PC-3 (cell line): ENCODE measurements around the gene TUSC2. TPM values are rescaled to one million over a fixed set of nuclear protein-coding genes. Genes with fewer than 3 reads are reported as not detected.

Experiments
- ATAC-seq: fragments of 200-7000 bp; cut with Tn5 transposase; 2 replicates; pipeline ENCODE4 v1.9.1; 2020; ENCODE audit warnings: mild to moderate bottlenecking, moderate library complexity
- BruUV-seq: library from RNA; stranded (reverse); fragments of 400-500 nt; replicated peaks from 2 replicates; lab custom pipeline; 2021; lab: Mats Ljungman, UMichigan
- CTCF ChIA-PET: fragments of 300-600 bp; sonication (Branson Sonifier 250); formaldehyde crosslinking; loops from one replicate; lab custom pipeline; 2022; ENCODE audit warnings: antibody characterized with exemption; lab: Charles Lee
- POLR2A ChIA-PET: fragments of 300-600 bp; sonication (Branson Sonifier 250); formaldehyde crosslinking; loops from one replicate; lab custom pipeline; 2022; ENCODE audit warnings: antibody characterized with exemption; ENCODE audit not compliant: unreplicated experiment; lab: Charles Lee
- DNase-seq: peaks from one replicate; pipeline ENCODE4 v3.0.0-alpha.2; 2015
- H2AFZ ChIP-seq: fragments of 300-600 bp; sonication (generic); 2 replicates; pipeline ENCODE4 v1.6.0; 2016; ENCODE audit warnings: antibody characterized with exemption, low read length
- H3F3A ChIP-seq: fragments of 300-600 bp; sonication (generic); one replicate; pipeline ENCODE4 v1.6.0; 2017; ENCODE audit warnings: antibody characterized with exemption, low read length, control low read depth, mild to moderate bottlenecking; ENCODE audit not compliant: unreplicated experiment
- H3K27ac ChIP-seq: fragments of 300-600 bp; sonication (generic); 2 replicates; pipeline ENCODE4 v1.5.1; 2016; ENCODE audit warnings: mild to moderate bottlenecking, low read length
- H3K27me3 ChIP-seq: fragments of 300-600 bp; sonication (generic); 2 replicates; pipeline ENCODE4 v1.6.1; 2016; ENCODE audit warnings: low read length, mixed read lengths
- H3K36me3 ChIP-seq: fragments of 300-600 bp; sonication (generic); 2 replicates; pipeline ENCODE4 v1.6.1; 2016; ENCODE audit warnings: low read depth, mixed run types, low read length, mixed read lengths
- H3K4me1 ChIP-seq: fragments of 300-600 bp; sonication (generic); 2 replicates; pipeline ENCODE4 v1.5.1; 2016; ENCODE audit warnings: low read length; ENCODE audit not compliant: insufficient read depth
- H3K4me2 ChIP-seq: fragments of 300-600 bp; sonication (generic); 2 replicates; pipeline ENCODE4 v1.6.0; 2016; ENCODE audit warnings: low read length
- H3K4me3 ChIP-seq: fragments of 300-600 bp; sonication (generic); 2 replicates; pipeline ENCODE4 v1.5.1; 2016; ENCODE audit warnings: mild to moderate bottlenecking, low read length, mixed read lengths
- H3K79me2 ChIP-seq: fragments of 300-600 bp; sonication (generic); 2 replicates; pipeline ENCODE4 v1.6.1; 2017; ENCODE audit warnings: low read length, mixed read lengths
- H3K9ac ChIP-seq: fragments of 300-600 bp; sonication (generic); 2 replicates; pipeline ENCODE4 v1.6.0; 2016; ENCODE audit warnings: mild to moderate bottlenecking, low read length
- H3K9me2 ChIP-seq: fragments of 300-600 bp; sonication (generic); replicated peaks from 2 replicates; pipeline ENCODE4 v1.6.1; 2016; ENCODE audit warnings: mixed run types, low read length, mixed read lengths
- H3K9me3 ChIP-seq: fragments of 300-600 bp; sonication (generic); 2 replicates; pipeline ENCODE4 v1.6.1; 2016; ENCODE audit warnings: low read length, mixed read lengths
- H4K20me1 ChIP-seq: fragments of 300-600 bp; sonication (generic); 2 replicates; pipeline ENCODE4 v1.6.1; 2016; ENCODE audit warnings: low read length, mixed read lengths
- CTCF ChIP-seq: fragments of 300-600 bp; sonication (generic); conservative IDR thresholded peaks from 2 replicates; pipeline ENCODE4 v1.5.1; 2017; ENCODE audit warnings: antibody characterized with exemption, low read depth, mild to moderate bottlenecking, low read length
- EZH2 ChIP-seq: fragments of 300-600 bp; sonication (generic); IDR thresholded peaks from one replicate; pipeline ENCODE4 v1.6.1; 2017; ENCODE audit warnings: antibody characterized with exemption, mild to moderate bottlenecking, low read length; ENCODE audit not compliant: unreplicated experiment
- EZH2phosphoT487 ChIP-seq: fragments of 300-600 bp; sonication (generic); IDR thresholded peaks from 2 replicates; pipeline ENCODE4 v1.6.1; 2018; ENCODE audit warnings: mild to moderate bottlenecking, antibody characterized with exemption, low read length, borderline replicate concordance
- intact Hi-C: fragments of 100-400 bp; cut with micrococcal nuclease; formaldehyde crosslinking; loops from 2 replicates; pipeline ENCODE4 v1.9.0; 2023
- total RNA-seq: library from RNA; depleted of rRNA; stranded (reverse); fragments of >200 nt; gene quantifications from 2 replicates; pipeline ENCODE4 v1.2.3, GENCODE V29; 2014

The TUSC2 gene
- total RNA-seq, 1 experiment from 2014 or later = 143 TPM

- H3K79me2 ChIP-seq = peaks cover 32% of the 10 kb centered on the region
- no peaks in the 10 kb centered on the region for H3K9me2 ChIP-seq
- CTCF ChIA-PET = no interaction called here
- peak overlapping the region; percentile 100 for H3K4me2 ChIP-seq
- H3K27ac ChIP-seq = no peak overlapping the region
- H3K4me3 ChIP-seq = no peak overlapping the region; the same call in 1 of the 2 replicates
- no peaks in the 10 kb centered on the region for H3K27me3 ChIP-seq
- H3K9me3 ChIP-seq = no peaks in the 10 kb centered on the region
- H3K9ac ChIP-seq = no peak overlapping the region
- DNase-seq = no peak
- H3F3A ChIP-seq = peaks cover 4% of the 10 kb centered on the region
- no peak overlapping the region for H2AFZ ChIP-seq
- TF ChIP-seq EZH2 = no peak
- POLR2A ChIA-PET = no interaction called here
- peaks cover 6% of the 10 kb centered on the region for H3K4me1 ChIP-seq
- ATAC-seq = no peak
- H4K20me1 ChIP-seq = no peaks in the 10 kb centered on the region
- intact Hi-C loops = no loop called here
- peaks cover 35% of the 10 kb centered on the region for H3K36me3 ChIP-seq
- no TSS peak for BruUV-seq
Measured at GRCh38 chr3:50290161-50290641, 37.8 kb downstream of the TUSC2 start.

GRCh38 chr3:50289130-50289529 lies 38.9 kb downstream of the TUSC2 start:
- H3K9me2 ChIP-seq = no peaks in the 10 kb centered on the region
- peaks cover 32% of the 10 kb centered on the region for H3K79me2 ChIP-seq
- no peak overlapping the region for H3K4me2 ChIP-seq
- TF ChIP-seq CTCF (no peak), EZH2 (no peak), EZH2phosphoT487 (no peak)
- DNase-seq (no peak), ATAC-seq (no peak)
- H3K9me3 ChIP-seq = no peaks in the 10 kb centered on the region
- no TSS peak for BruUV-seq
- H2AFZ ChIP-seq = no peak overlapping the region
- H4K20me1 ChIP-seq = no peaks in the 10 kb centered on the region
- peaks cover 35% of the 10 kb centered on the region for H3K36me3 ChIP-seq
- H3K9ac ChIP-seq = no peak overlapping the region
- intact Hi-C loops = no loop called here
- no peak overlapping the region for H3K27ac ChIP-seq
- POLR2A ChIA-PET = interaction anchor here (0.6 kb wide), 1 partner anchor 10 kb away, joined by 3 read pairs; no protein-coding TSS in a partner anchor
- peaks cover 4% of the 10 kb centered on the region for H3F3A ChIP-seq
- no peak overlapping the region for H3K4me3 ChIP-seq
- no peaks in the 10 kb centered on the region for H3K27me3 ChIP-seq
- peaks cover 6% of the 10 kb centered on the region for H3K4me1 ChIP-seq
- CTCF ChIA-PET = no interaction called here

- no peak for ATAC-seq
- Histone ChIP-seq H2AFZ (no peak overlapping the region), H3K27ac (no peak overlapping the region), H3K4me2 (no peak overlapping the region), H3K36me3 (peaks cover 35% of the 10 kb centered on the region), H4K20me1 (no peaks in the 10 kb centered on the region), H3K9ac (no peak overlapping the region), H3K79me2 (peaks cover 32% of the 10 kb centered on the region), H3K27me3 (no peaks in the 10 kb centered on the region), H3K4me1 (peaks cover 6% of the 10 kb centered on the region), H3K9me3 (no peaks in the 10 kb centered on the region), H3K4me3 (no peak overlapping the region), H3F3A (peaks cover 4% of the 10 kb centered on the region), H3K9me2 (no peaks in the 10 kb centered on the region)
- TF ChIP-seq EZH2phosphoT487 = no peak
- no peak for TF ChIP-seq CTCF
- no peak for TF ChIP-seq EZH2
- no TSS peak for BruUV-seq
- CTCF ChIA-PET = no interaction called here
- intact Hi-C loops = no loop called here
- POLR2A ChIA-PET = no interaction called here
- DNase-seq = no peak
Measured at GRCh38 chr3:50288387-50289007, 39.5 kb downstream of the TUSC2 start.
